GM10266 (cell line): ENCODE measurements around the gene ADH1B.

ENCODE experiments used
- DNase-seq: peaks from one replicate; pipeline ENCODE4 v3.0.0; 2012; ENCODE audit errors: extremely low spot score
- CTCF ChIP-seq: IDR thresholded peaks from 2 replicates; pipeline ENCODE4 v1.5.1; 2012; ENCODE audit warnings: mild to moderate bottlenecking, low read depth; ENCODE audit not compliant: control insufficient read depth, insufficient read depth; ENCODE audit errors: missing control alignments

ADH1B gene

DNA sequence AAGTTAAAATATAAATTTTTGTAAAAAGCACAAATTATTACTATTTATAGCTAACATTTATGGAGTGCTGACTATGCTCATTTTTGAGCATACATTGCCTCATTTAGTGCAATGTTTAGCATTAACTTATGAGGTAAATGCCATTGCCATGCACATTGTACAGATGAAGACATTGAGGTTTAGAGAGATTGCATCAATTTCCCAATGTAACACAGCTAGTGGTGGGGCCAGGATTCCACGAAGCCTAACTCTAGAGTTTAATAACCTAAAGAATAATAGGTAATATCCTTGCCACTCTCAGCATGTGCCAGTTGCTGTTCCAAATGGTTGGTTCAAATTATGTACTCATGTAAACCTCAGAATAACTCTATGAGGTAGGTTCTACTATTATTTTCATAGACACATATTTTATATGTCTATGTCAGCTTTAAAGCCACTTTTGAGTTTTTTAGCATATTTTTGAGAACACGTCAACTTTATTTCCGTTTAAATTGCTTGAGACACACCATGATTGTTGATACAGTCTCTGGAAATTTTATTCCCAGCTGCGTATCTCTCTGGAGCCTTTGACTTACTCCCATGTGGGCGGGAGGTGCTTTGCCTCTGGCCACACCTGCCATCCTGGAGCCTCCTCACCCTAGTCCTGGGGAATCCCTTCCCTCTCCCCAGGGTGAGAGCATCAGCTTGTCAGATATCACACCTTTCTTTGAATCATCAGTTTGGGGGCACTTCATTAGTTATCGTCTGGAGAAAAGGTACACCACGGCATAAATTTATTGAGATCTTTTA is 19.6 kb downstream of the ADH1B start:
- TF ChIP-seq CTCF: no peak
- DNase-seq: no peak

DNA sequence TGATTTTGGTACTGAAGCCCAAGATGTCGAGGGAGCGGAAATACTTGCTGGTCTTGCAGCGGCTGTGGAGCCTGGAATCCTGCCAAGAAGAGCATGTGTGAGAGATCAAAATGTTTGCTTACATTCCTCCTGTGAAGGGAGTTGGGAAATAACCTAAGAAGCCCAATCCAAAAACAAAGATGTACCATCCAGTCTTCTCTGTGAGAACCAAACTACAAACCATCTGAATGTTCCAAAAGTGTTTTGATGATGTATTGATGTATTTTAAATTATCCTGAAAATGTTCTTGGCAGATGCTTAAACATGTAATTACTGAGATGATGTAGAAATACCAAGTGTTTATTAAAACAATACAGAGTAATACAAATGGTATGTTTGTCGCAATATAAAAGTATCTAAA is 20.3 kb downstream of the ADH1B start:
- no peak for DNase-seq
- TF ChIP-seq CTCF: no peak

GRCh38 chr4:99293357-99293756 is 27.8 kb downstream of the ADH1B start:
- TF ChIP-seq CTCF: no peak
- no peak for DNase-seq

GRCh38 chr4:99290848-99291786 is 30.1 kb downstream of the ADH1B start, which contains the start of gene ADH1A:
TSS of gene ADH1A (minus strand) at chr4:99290985. CDS start at chr4:99290914, 71 bp downstream.
- TF ChIP-seq CTCF: no peak
- DNase-seq: no peak

DNA sequence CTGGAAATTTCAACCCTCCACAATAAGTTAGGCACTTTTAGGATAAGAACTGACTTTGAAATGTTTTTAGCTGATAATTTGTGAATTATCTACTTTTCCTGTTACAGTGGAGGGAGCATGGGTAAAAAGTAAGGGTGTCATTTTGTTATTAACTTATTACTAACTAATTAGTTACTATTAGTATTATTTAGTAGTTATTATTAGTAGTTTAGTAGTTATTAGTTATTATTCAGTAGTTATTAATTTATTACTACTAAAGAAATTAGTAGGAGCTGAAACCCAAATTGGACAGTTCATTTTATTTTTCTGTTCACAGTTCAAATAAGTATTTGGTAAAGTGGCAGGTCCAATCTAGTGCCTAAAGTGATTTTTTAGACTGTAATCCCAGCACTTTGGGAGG is 35.8 kb downstream of the ADH1B start:
- DNase-seq: no peak
- TF ChIP-seq CTCF: no peak

DNA sequence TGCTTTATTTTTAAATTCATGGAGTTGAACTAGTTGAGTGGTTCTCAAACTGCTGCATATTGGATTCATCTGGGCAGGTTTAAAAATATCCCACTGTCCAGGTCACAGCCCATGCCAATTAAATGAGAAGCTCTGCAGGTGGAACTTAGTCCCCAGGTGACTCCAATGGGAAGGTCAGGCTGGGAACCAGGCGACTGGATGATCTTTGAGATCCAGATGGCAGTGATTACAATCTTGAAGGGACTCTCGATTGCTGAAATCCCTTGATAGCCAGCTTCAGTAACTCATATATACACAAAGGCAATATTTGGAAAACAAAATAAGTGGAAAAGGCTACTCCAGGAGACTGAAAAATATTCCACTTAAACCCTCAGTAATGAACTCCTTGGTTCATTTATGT is 38.5 kb downstream of the ADH1B start:
- TF ChIP-seq CTCF: no peak
- no peak for DNase-seq
